H1 (cell line): ENCODE measurements around the gene GNB1. TPM values are rescaled to one million over a fixed set of nuclear protein-coding genes. Genes with fewer than 3 reads are reported as not detected.

Experiments
- CTCF ChIA-PET: fragments of 300-600 bp; sonication (Branson Sonifier 250); formaldehyde crosslinking; loops from one replicate; lab custom pipeline; 2021; ENCODE audit not compliant: partially characterized antibody; lab: Charles Lee
- POLR2A ChIA-PET: fragments of 300-600 bp; sonication (Branson Sonifier 250); formaldehyde crosslinking; loops from one replicate; lab custom pipeline; 2021; ENCODE audit warnings: inconsistent platforms; ENCODE audit not compliant: partially characterized antibody; lab: Charles Lee
- DNase-seq, 2 experiments: peaks; one replicate each; pipeline versions ENCODE4 v3.0.0 to v3.0.0-alpha.2; 2010 to 2022; ENCODE audit warnings: low spot score in 2 of 2, low read depth in 1 of 2, mixed read lengths in 1 of 2
- FAIRE-seq: peaks from 2 replicates; lab custom pipeline; 2011; peaks lifted over from hg19 to GRCh38; lab: Jason Lieb, UNC
- H2AFZ ChIP-seq: 2 replicates; pipeline ENCODE4 v1.8.1; 2012; ENCODE audit warnings: low read length, inconsistent platforms
- H2AK5ac ChIP-seq: 2 replicates; pipeline ENCODE4 v1.6.1; 2013; ENCODE audit warnings: low read depth, low read length
- H2BK120ac ChIP-seq: replicated peaks from 2 replicates; pipeline ENCODE3; 2013; ENCODE audit warnings: low read depth, low read length, inconsistent platforms
- H2BK12ac ChIP-seq: 2 replicates; pipeline ENCODE4 v1.6.1; 2013; ENCODE audit warnings: low read depth, low read length
- H2BK15ac ChIP-seq: 2 replicates; pipeline ENCODE4 v1.6.1; 2013; ENCODE audit warnings: low read length
- H2BK20ac ChIP-seq: 2 replicates; pipeline ENCODE4 v1.6.1; 2013; ENCODE audit warnings: low read length
- H2BK5ac ChIP-seq: 2 replicates; pipeline ENCODE4 v1.6.1; 2013; ENCODE audit warnings: low read depth, low read length
- H3K14ac ChIP-seq: 2 replicates; pipeline ENCODE4 v1.6.1; 2013; ENCODE audit warnings: inconsistent platforms; ENCODE audit not compliant: insufficient read length
- H3K18ac ChIP-seq: 2 replicates; pipeline ENCODE4 v1.6.1; 2013; ENCODE audit warnings: low read length; ENCODE audit errors: extremely low read depth
- H3K23ac ChIP-seq: 2 replicates; pipeline ENCODE4 v1.6.1; 2013; ENCODE audit warnings: inconsistent platforms; ENCODE audit not compliant: insufficient read length
- H3K23me2 ChIP-seq: 2 replicates; pipeline ENCODE4 v1.6.1; 2013; ENCODE audit warnings: low read depth, low read length
- H3K27ac ChIP-seq: 2 replicates; pipeline ENCODE4 v1.6.1; 2011; ENCODE audit warnings: low read depth, low read length, inconsistent platforms
- H3K27me3 ChIP-seq, 4 experiments: replicated peaks in 1 of 4; 1 replicate in 1 of 4; 2 replicates in 3 of 4; pipeline versions ENCODE4 v1.6.1 to v1.8.1; 2011 to 2013; ENCODE audit warnings: low read length in 3 of 4, mild to moderate bottlenecking in 3 of 4, inconsistent platforms in 2 of 4, mixed read lengths in 2 of 4, moderate library complexity in 1 of 4; ENCODE audit not compliant: control insufficient read depth in 3 of 4, insufficient read depth in 3 of 4; ENCODE audit errors: extremely low read depth in 1 of 4
- H3K36me3 ChIP-seq, 4 experiments: 2 replicates each; pipeline versions ENCODE4 v1.6.1 to v1.8.1; 2011 to 2013; ENCODE audit warnings: mild to moderate bottlenecking in 4 of 4, low read length in 3 of 4, moderate library complexity in 2 of 4, control low read depth in 1 of 4, inconsistent platforms in 1 of 4; ENCODE audit not compliant: insufficient read depth in 4 of 4, control insufficient read depth in 2 of 4
- H3K4ac ChIP-seq: replicated peaks from 2 replicates; pipeline ENCODE3; 2013; ENCODE audit warnings: low read length, low read depth, mixed read lengths, inconsistent platforms; ENCODE audit not compliant: insufficient read length
- H3K4me1 ChIP-seq, 4 experiments: replicated peaks in 1 of 4; 1 replicate in 1 of 4; 2 replicates in 3 of 4; pipeline versions ENCODE4 v1.6.1 to v1.8.1; 2011 to 2013; ENCODE audit warnings: low read length in 3 of 4, inconsistent platforms in 2 of 4, mixed read lengths in 1 of 4; ENCODE audit not compliant: insufficient read depth in 4 of 4, control insufficient read depth in 3 of 4
- H3K4me2 ChIP-seq, 2 experiments: 2 replicates each; pipeline versions ENCODE4 v1.6.1 to v1.8.1; 2011 to 2013; ENCODE audit warnings: low read depth in 2 of 2, low read length in 2 of 2, control low read depth in 1 of 2, inconsistent platforms in 1 of 2, mild to moderate bottlenecking in 1 of 2; ENCODE audit not compliant: insufficient read depth in 1 of 2
- H3K4me3 ChIP-seq, 4 experiments: fragments of 200-600, 300-600 bp in 1 of 4; sonication (generic), shearing (Covaris generic), sonication (Bioruptor Twin) in 1 of 4; 2 replicates each; pipeline versions ENCODE4 v1.5.1 to v1.8.1; 2011 to 2016; ENCODE audit warnings: low read length in 4 of 4, low read depth in 3 of 4, control low read depth in 2 of 4, inconsistent platforms in 2 of 4, mild to moderate bottlenecking in 2 of 4, mixed read lengths in 1 of 4, moderate library complexity in 1 of 4; ENCODE audit not compliant: insufficient read depth in 2 of 4; ENCODE audit errors: extremely low read depth in 1 of 4
- H3K56ac ChIP-seq: replicated peaks from 2 replicates; pipeline ENCODE3; 2013; ENCODE audit warnings: low read depth, mild to moderate bottlenecking, mixed read lengths, low read length, inconsistent platforms; ENCODE audit not compliant: insufficient read length
- H3K79me1 ChIP-seq: 2 replicates; pipeline ENCODE4 v1.6.1; 2013; ENCODE audit warnings: low read depth, low read length, control low read depth
- H3K79me2 ChIP-seq, 2 experiments: 2 replicates each; pipeline versions ENCODE4 v1.6.1 to v1.8.1; 2012 to 2013; ENCODE audit warnings: low read length in 2 of 2, mild to moderate bottlenecking in 2 of 2, inconsistent platforms in 1 of 2; ENCODE audit not compliant: insufficient read depth in 2 of 2, control insufficient read depth in 1 of 2
- H3K9ac ChIP-seq, 4 experiments: replicated peaks in 1 of 4; 1 replicate in 1 of 4; 2 replicates in 3 of 4; pipeline versions ENCODE4 v1.6.1 to v1.8.1; 2011 to 2013; ENCODE audit warnings: low read depth in 3 of 4, low read length in 3 of 4, control low read depth in 2 of 4, mild to moderate bottlenecking in 2 of 4, moderate library complexity in 2 of 4, inconsistent platforms in 1 of 4; ENCODE audit errors: extremely low read depth in 1 of 4
- H3K9me3 ChIP-seq, 2 experiments: 2 replicates each; pipeline versions ENCODE4 v1.6.1 to v1.8.1; 2012 to 2013; ENCODE audit warnings: mild to moderate bottlenecking in 2 of 2, moderate library complexity in 2 of 2, control low read depth in 1 of 2, inconsistent platforms in 1 of 2, low read depth in 1 of 2, low read length in 1 of 2, mixed read lengths in 1 of 2; ENCODE audit not compliant: insufficient read depth in 2 of 2
- H4K20me1 ChIP-seq, 2 experiments: replicated peaks in 1 of 2; 2 replicates each; pipeline versions ENCODE3 to v1.8.1; 2011 to 2013; ENCODE audit warnings: inconsistent platforms in 2 of 2, low read length in 2 of 2, mild to moderate bottlenecking in 1 of 2; ENCODE audit not compliant: insufficient read depth in 2 of 2, control insufficient read depth in 1 of 2
- H4K5ac ChIP-seq: 2 replicates; pipeline ENCODE4 v1.6.1; 2013; ENCODE audit warnings: low read length, low read depth, mixed read lengths, inconsistent platforms; ENCODE audit not compliant: insufficient read length
- H4K8ac ChIP-seq: 2 replicates; pipeline ENCODE4 v1.8.0; 2013; ENCODE audit warnings: mild to moderate bottlenecking, moderate library complexity, low read length, inconsistent platforms; ENCODE audit not compliant: insufficient read depth; ENCODE audit errors: extremely low read depth
- H4K91ac ChIP-seq: replicated peaks from 2 replicates; pipeline ENCODE3; 2013; ENCODE audit warnings: low read length, mixed read lengths, inconsistent platforms; ENCODE audit not compliant: insufficient read length
- BACH1 ChIP-seq: IDR thresholded peaks from 2 replicates; pipeline ENCODE4 v1.6.1; 2012; ENCODE audit warnings: low read length, improper control_type of control experiment
- BCL11A ChIP-seq, 2 experiments: IDR thresholded peaks; one replicate each; pipeline ENCODE4 v1.6.1; 2011; ENCODE audit warnings: low read depth in 2 of 2, low read length in 2 of 2, mild to moderate bottlenecking in 2 of 2
- E2F6 ChIP-seq: IDR thresholded peaks from 2 replicates; pipeline ENCODE4 v1.6.1; 2012; ENCODE audit warnings: inconsistent platforms
- WGBS, 2 experiments: shearing (Covaris generic) in 1 of 2; methylation state at CpG; one replicate each; pipeline versions ENCODE4 v1.1.6 to v1.1.7; 2013 to 2015; ENCODE audit warnings: low lambda C conversion rate in 2 of 2, mixed read lengths in 2 of 2, inconsistent platforms in 1 of 2, low coverage in 1 of 2, missing lambda C conversion rate in 1 of 2; ENCODE audit not compliant: insufficient replicate concordance in 2 of 2, insufficient coverage in 1 of 2, insufficient read length in 1 of 2; ENCODE audit errors: extremely low coverage in 1 of 2, missing lambda C conversion rate in 1 of 2; 5-methylcytosine and 5-hydroxymethylcytosine counted together
- polyA plus RNA-seq, 7 experiments: library from polyadenylated mRNA; depleted of rRNA in 3 of 7; stranded (reverse) in 5 of 7; unstranded in 2 of 7; fragments of >200 nt in 5 of 7; fragments of 200-250 nt in 2 of 7; gene quantifications; 1 replicate in 5 of 7; 2 replicates in 1 of 7; 4 replicates in 1 of 7; pipeline versions ENCODE4 v1.2.1 to v1.2.3, GENCODE V29; 2011 to 2013; ENCODE audit warnings: missing spikeins in 2 of 7, mixed read lengths in 2 of 7
- total RNA-seq: library from RNA; stranded (reverse); fragmentation: NEBNext Ultra II Directional; extraction: Animal tissue kit (Norgen Biotek cat#: 25700); gene quantifications from 2 replicates; pipeline ENCODE4 v1.2.1, GENCODE V29; 2021

The GNB1 gene
- total and polyA plus RNA-seq, 2 of the 8 experiments (the other 6 are each of a cell fraction or from before 2014, with no cell fraction given): 343 to 382 TPM

- Histone ChIP-seq H3K79me1 (peaks cover 11% of the 10 kb centered on the region), H3K79me2 (no peaks in the 10 kb centered on the region), H2BK20ac (no peak overlapping the region), H3K9ac (no peak overlapping the region), H3K4me3 (no peak overlapping the region), H2BK5ac (no peak overlapping the region), H3K4ac (no peak overlapping the region), H4K8ac (no peak overlapping the region), H3K23ac (no peak overlapping the region), H4K5ac (no peak overlapping the region), H2BK15ac (no peak overlapping the region), H3K14ac (no peak overlapping the region), H2AFZ (no peak overlapping the region), H3K4me1 (peaks cover 0 to 28% (median 19%) of the 10 kb centered on the region in 4 experiments; a peak in 6 of 7 replicates), H2BK120ac (no peak overlapping the region), H3K56ac (no peak overlapping the region), H3K36me3 (peaks cover 36 to 55% (median 41%) of the 10 kb centered on the region in 4 experiments), H4K91ac (no peak overlapping the region), H3K23me2 (no peaks in the 10 kb centered on the region; the same call in 1 of the 2 replicates), H3K27ac (no peak overlapping the region), H2AK5ac (no peak overlapping the region), H3K9me3 (no peaks in the 10 kb centered on the region), H3K18ac (no peak overlapping the region), H3K4me2 (no peak overlapping the region), H4K20me1 (peaks cover 11 to 16% of the 10 kb centered on the region in 2 experiments), H2BK12ac (no peak overlapping the region), H3K27me3 (no peaks in the 10 kb centered on the region)
- WGBS, 2 experiments: 96% methylated on average over 10 of the region's 10 CpGs; no CpG with 5 or more reads in 1 of the 2 experiments
- FAIRE-seq: no peak
- CTCF ChIA-PET: interaction anchor here (1.8 kb wide), 2 partner anchors 9 to 122 kb away, joined by 4 to 6 read pairs; no protein-coding TSS in a partner anchor
- no peak for DNase-seq
- POLR2A ChIA-PET: no interaction called here
- TF ChIP-seq BCL11A (IDR thresholded peaks at IDR 0.05; ENCODE audit: low read depth in 2 of 2, low read length in 2 of 2) (no peak), E2F6 (no peak), BACH1 (no peak)
- TF ChIP-seq, all 59 proteins: peak for 0
These were observed 105.2 kb downstream of the GNB1 start for GRCh38 chr1:1785666-1786065.
